ACC112 (cell line): ENCODE data around the gene GNAT1.

Source experiments
- H2AFZ ChIP-seq: fragments of 200-600 bp; sonication (generic); one replicate; pipeline ENCODE4 v1.6.0; 2017; ENCODE audit warnings: antibody characterized with exemption, low read length; ENCODE audit not compliant: unreplicated experiment
- H3K27ac ChIP-seq: fragments of 200-600 bp; sonication (generic); 2 replicates; pipeline ENCODE4 v1.5.1; 2014; ENCODE audit warnings: low read depth, mild to moderate bottlenecking, antibody characterized with exemption, low read length, moderate library complexity
- H3K27me3 ChIP-seq: fragments of 200-600 bp; sonication (generic); 2 replicates; pipeline ENCODE4 v1.6.1; 2014; ENCODE audit warnings: mild to moderate bottlenecking, antibody characterized with exemption, low read length, moderate library complexity, mixed read lengths; ENCODE audit not compliant: insufficient read depth
- H3K36me3 ChIP-seq: fragments of 200-600 bp; sonication (generic); 2 replicates; pipeline ENCODE4 v1.6.1; 2016; ENCODE audit warnings: mild to moderate bottlenecking, antibody characterized with exemption, low read length, moderate library complexity, mixed read lengths; ENCODE audit not compliant: insufficient read depth
- H3K4me1 ChIP-seq: fragments of 200-600 bp; sonication (generic); one replicate; pipeline ENCODE4 v1.6.1; 2016; ENCODE audit warnings: low read length, mixed read lengths; ENCODE audit not compliant: insufficient read depth, unreplicated experiment, control insufficient read depth
- H3K4me3 ChIP-seq: fragments of 200-600 bp; sonication (generic); 2 replicates; pipeline ENCODE4 v1.5.1; 2014; ENCODE audit warnings: mild to moderate bottlenecking, low read depth, low read length
- H3K79me2 ChIP-seq: fragments of 200-600 bp; sonication (generic); one replicate; pipeline ENCODE4 v1.6.0; 2016; ENCODE audit warnings: low read length; ENCODE audit not compliant: control insufficient read depth, unreplicated experiment, insufficient read depth

The GNAT1 gene

GRCh38 chr3:50193286-50193685 is 1.9 kb downstream of the GNAT1 start:
- Histone ChIP-seq H2AFZ (no peak overlapping the region), H3K79me2 (no peaks in the 10 kb centered on the region), H3K27me3 (peaks cover 24% of the 10 kb centered on the region), H3K36me3 (no peaks in the 10 kb centered on the region), H3K4me3 (no peak overlapping the region), H3K4me1 (peaks cover 11% of the 10 kb centered on the region), H3K27ac (no peak overlapping the region)

- H3K27me3 ChIP-seq, result peaks cover 24% of the 10 kb centered on the region
These were observed 2.3 kb downstream of the GNAT1 start for GRCh38 chr3:50193746-50194127.

GRCh38 chr3:50194128-50194902 is 2.9 kb downstream of the GNAT1 start:
- no peaks in the 10 kb centered on the region for H3K79me2 ChIP-seq
- H3K27me3 ChIP-seq, result peaks cover 24% of the 10 kb centered on the region
- no peak overlapping the region; the same call in 1 of the 2 replicates for H3K4me3 ChIP-seq
- no peaks in the 10 kb centered on the region for H3K36me3 ChIP-seq
- no peak overlapping the region for H3K27ac ChIP-seq
- H3K4me1 ChIP-seq, result peaks cover 11% of the 10 kb centered on the region
- peak overlapping the region; percentile 35 for H2AFZ ChIP-seq

More at GRCh38 chr3:50193746-50194127, 2.3 kb downstream of the GNAT1 start:
- Histone ChIP-seq H2AFZ (no peak overlapping the region), H3K27ac (no peak overlapping the region), H3K79me2 (no peaks in the 10 kb centered on the region), H3K36me3 (no peaks in the 10 kb centered on the region), H3K4me1 (peaks cover 11% of the 10 kb centered on the region), H3K4me3 (no peak overlapping the region)

- no peaks in the 10 kb centered on the region for H3K36me3 ChIP-seq
- H3K4me1 ChIP-seq, result peaks cover 11% of the 10 kb centered on the region
- H2AFZ ChIP-seq, result peak overlapping the region; percentile 35
- H3K27ac ChIP-seq, result no peak overlapping the region
- no peaks in the 10 kb centered on the region for H3K79me2 ChIP-seq
- H3K27me3 ChIP-seq, result peaks cover 24% of the 10 kb centered on the region
- no peak overlapping the region; the same call in 1 of the 2 replicates for H3K4me3 ChIP-seq
These were observed 3.6 kb downstream of the GNAT1 start for GRCh38 chr3:50194903-50195500.

DNA sequence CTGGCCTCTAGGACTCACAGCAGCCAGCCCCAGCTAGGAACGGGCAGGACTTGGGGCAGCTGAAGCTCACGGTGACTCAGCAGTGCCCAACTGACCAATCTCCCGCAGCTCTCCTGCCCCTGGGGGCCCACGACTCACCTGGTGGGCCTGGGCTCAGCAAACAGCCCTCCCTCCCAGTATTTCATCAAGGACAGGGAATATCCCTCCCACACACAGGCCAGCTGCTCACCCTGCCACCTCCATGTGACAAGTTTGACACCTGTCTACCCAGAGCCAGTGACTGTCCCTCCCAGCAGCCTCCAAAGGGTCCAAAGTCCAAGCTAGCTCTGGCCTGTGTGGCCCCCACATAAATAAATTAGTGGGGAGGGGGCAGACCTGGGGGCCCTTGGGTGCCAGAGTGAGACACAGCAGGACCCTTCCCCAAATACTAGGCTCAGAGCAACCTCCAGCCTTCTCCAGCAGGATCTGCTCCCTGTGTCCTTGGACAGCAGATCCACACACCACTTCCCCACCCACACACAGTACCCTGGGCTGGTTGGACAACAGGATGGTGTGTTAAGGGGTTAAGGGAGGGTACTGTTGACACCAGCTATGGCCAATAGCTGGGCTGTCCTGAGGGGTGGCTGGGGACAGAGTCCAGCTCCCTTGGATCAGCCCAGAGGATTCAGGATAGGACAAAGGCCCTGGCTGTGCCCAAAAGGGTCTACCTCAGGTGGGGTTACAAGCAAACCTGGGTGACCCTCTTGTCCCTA is 4.3 kb downstream of the GNAT1 start:
- no peaks in the 10 kb centered on the region for H3K79me2 ChIP-seq
- H3K27ac ChIP-seq, result no peak overlapping the region
- H2AFZ ChIP-seq, result no peak overlapping the region
- peaks cover 11% of the 10 kb centered on the region for H3K4me1 ChIP-seq
- H3K27me3 ChIP-seq, result peaks cover 24% of the 10 kb centered on the region
- no peak overlapping the region for H3K4me3 ChIP-seq
- no peaks in the 10 kb centered on the region for H3K36me3 ChIP-seq

GRCh38 chr3:50196253-50196801 is 4.9 kb downstream of the GNAT1 start:
- Histone ChIP-seq H3K79me2 (no peaks in the 10 kb centered on the region), H3K36me3 (no peaks in the 10 kb centered on the region), H2AFZ (no peak overlapping the region), H3K4me1 (peaks cover 11% of the 10 kb centered on the region), H3K4me3 (no peak overlapping the region), H3K27me3 (peaks cover 24% of the 10 kb centered on the region), H3K27ac (no peak overlapping the region)

GRCh38 chr3:50201573-50202315 is 10.3 kb downstream of the GNAT1 start:
- Histone ChIP-seq H3K4me3 (no peak overlapping the region), H3K27me3 (peaks cover 33% of the 10 kb centered on the region), H3K4me1 (peaks cover 3% of the 10 kb centered on the region)

GRCh38 chr3:50202353-50203112 is 11.1 kb downstream of the GNAT1 start:
- H3K36me3 ChIP-seq, result no peaks in the 10 kb centered on the region
- H3K4me1 ChIP-seq, result peaks cover 3% of the 10 kb centered on the region
- H3K79me2 ChIP-seq, result no peaks in the 10 kb centered on the region
- no peak overlapping the region for H3K27ac ChIP-seq
- no peak overlapping the region for H2AFZ ChIP-seq
- peaks cover 34% of the 10 kb centered on the region for H3K27me3 ChIP-seq
- H3K4me3 ChIP-seq, result no peak overlapping the region

More at GRCh38 chr3:50201573-50202315, 10.3 kb downstream of the GNAT1 start:
- H3K27ac ChIP-seq, result no peak overlapping the region
- H2AFZ ChIP-seq, result no peak overlapping the region
- no peaks in the 10 kb centered on the region for H3K36me3 ChIP-seq
- no peaks in the 10 kb centered on the region for H3K79me2 ChIP-seq

DNA sequence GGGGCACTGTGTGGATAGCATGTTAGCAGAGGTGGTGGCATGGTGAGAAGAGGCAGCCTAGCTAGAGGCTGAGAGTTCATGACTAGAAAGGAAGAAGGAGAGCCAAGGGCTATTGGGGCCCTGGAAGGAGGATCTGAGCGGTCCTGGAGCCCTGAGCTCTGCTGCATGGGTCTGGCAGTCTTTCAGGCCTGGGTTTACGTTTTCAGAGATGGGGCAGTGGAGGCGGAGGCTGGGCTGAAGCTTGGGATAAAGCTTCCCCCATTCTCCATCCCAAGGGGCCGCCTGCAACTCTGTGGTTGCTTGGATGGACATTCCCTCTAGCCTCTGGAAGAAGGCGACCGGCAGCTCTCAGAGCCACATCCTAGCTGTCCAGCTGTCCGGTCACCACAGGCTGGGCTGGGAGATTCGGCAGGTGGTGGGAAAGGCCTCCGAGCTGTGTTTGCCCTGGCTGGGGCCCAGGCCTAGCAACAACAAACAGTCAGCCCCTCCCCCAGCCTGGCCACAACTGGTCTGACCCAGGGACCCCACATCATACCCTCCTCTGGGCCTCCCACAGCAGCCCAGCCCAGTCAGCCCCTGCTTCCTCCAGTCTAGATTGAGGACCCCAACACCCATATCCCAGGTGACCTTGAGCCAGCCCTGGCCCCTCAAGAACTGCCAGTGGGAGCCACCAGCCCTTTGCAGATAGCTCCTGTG is 11.9 kb downstream of the GNAT1 start:
- no peak overlapping the region for H3K27ac ChIP-seq
- no peak overlapping the region for H2AFZ ChIP-seq
- H3K27me3 ChIP-seq, result peaks cover 34% of the 10 kb centered on the region
- H3K4me1 ChIP-seq, result peaks cover 3% of the 10 kb centered on the region
- H3K4me3 ChIP-seq, result no peak overlapping the region
- H3K36me3 ChIP-seq, result no peaks in the 10 kb centered on the region
- H3K79me2 ChIP-seq, result no peaks in the 10 kb centered on the region
